Osteoblast (primary cell): ENCODE measurements around the gene STEAP3. TPM values are rescaled to one million over a fixed set of nuclear protein-coding genes. Genes with fewer than 3 reads are reported as not detected.

Experiments
- DNase-seq: peaks from one replicate; pipeline ENCODE4 v3.0.0; 2011; ENCODE audit warnings: low spot score, mixed read lengths; ENCODE audit not compliant: insufficient read length; ENCODE audit errors: missing footprints
- H2AFZ ChIP-seq: 2 replicates; pipeline ENCODE4 v1.6.0; 2011; ENCODE audit warnings: mild to moderate bottlenecking, low read length
- H3K27ac ChIP-seq: 2 replicates; pipeline ENCODE4 v1.5.1; 2011; ENCODE audit warnings: mild to moderate bottlenecking, low read depth, low read length, moderate library complexity
- H3K27me3 ChIP-seq: 2 replicates; pipeline ENCODE4 v1.6.0; 2012; ENCODE audit warnings: mild to moderate bottlenecking, control low read depth, inconsistent platforms, low read length, moderate library complexity; ENCODE audit not compliant: insufficient read depth
- H3K36me3 ChIP-seq: 2 replicates; pipeline ENCODE4 v1.5.1; 2011; ENCODE audit warnings: mild to moderate bottlenecking, low read length, control low read depth, moderate library complexity; ENCODE audit not compliant: insufficient read depth
- H3K4me1 ChIP-seq: 2 replicates; pipeline ENCODE4 v1.5.1; 2011; ENCODE audit warnings: mild to moderate bottlenecking, low read length, control low read depth, moderate library complexity; ENCODE audit not compliant: insufficient read depth
- H3K4me2 ChIP-seq: 2 replicates; pipeline ENCODE4 v1.6.0; 2011; ENCODE audit warnings: mild to moderate bottlenecking, low read length; ENCODE audit not compliant: insufficient read depth
- H3K4me3 ChIP-seq: fragments of 200-600 bp; sonication (generic); 3 replicates; pipeline ENCODE4 v1.5.1; 2012; ENCODE audit warnings: mild to moderate bottlenecking, low read length, inconsistent platforms; ENCODE audit not compliant: insufficient read depth
- H3K79me2 ChIP-seq: 2 replicates; pipeline ENCODE4 v1.6.0; 2012; ENCODE audit warnings: mild to moderate bottlenecking, low read length, control low read depth, inconsistent platforms; ENCODE audit not compliant: insufficient read depth
- H3K9me3 ChIP-seq: 2 replicates; pipeline ENCODE4 v1.5.1; 2011; ENCODE audit warnings: low read depth, low read length, control low read depth
- H4K20me1 ChIP-seq: 2 replicates; pipeline ENCODE4 v1.6.0; 2012; ENCODE audit warnings: mild to moderate bottlenecking, low read length, control low read depth; ENCODE audit not compliant: insufficient read depth
- total RNA-seq: library from RNA; depleted of rRNA; stranded (reverse); fragments of >200 nt; gene quantifications from 2 replicates; pipeline ENCODE4 v1.2.3, GENCODE V29; 2012
- TF ChIP-seq, protein P1 (sequence below): IDR thresholded peaks from 2 replicates; pipeline ENCODE4 v1.5.1; 2011; ENCODE audit warnings: mild to moderate bottlenecking, low read depth, low read length, moderate library complexity; ENCODE audit errors: extremely low read depth

Gene STEAP3
- total RNA-seq, 1 donor, result 40.9 TPM

DNA sequence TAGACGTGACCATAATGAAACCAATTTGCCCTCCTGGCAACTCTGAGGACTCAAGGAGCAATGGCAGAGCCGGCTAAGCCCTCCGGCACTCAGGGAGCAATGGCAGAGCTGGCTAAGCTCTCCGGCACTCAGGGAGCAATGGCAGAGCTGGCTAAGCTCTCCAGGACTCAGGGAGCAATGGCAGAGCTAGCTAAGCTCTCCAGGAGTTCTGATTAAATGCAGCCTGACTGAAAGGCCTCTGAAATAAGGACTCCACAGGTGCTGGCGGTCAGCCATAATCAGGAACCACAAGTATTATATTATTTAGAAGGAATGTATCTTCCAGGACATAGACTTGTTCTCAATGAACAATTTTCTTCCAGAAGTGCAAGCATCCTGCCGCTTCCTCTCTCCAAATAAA, 77.8 kb downstream of the STEAP3 start:
- Histone ChIP-seq H3K36me3 (no peaks in the 10 kb centered on the region), H3K4me1 (no peaks in the 10 kb centered on the region), H3K27me3 (no peaks in the 10 kb centered on the region), H3K4me2 (no peak overlapping the region), H2AFZ (no peak overlapping the region), H3K27ac (no peak overlapping the region), H3K79me2 (no peaks in the 10 kb centered on the region), H3K9me3 (no peaks in the 10 kb centered on the region), H4K20me1 (no peaks in the 10 kb centered on the region), H3K4me3 (no peak overlapping the region)
- DNase-seq, result no peak
- TF ChIP-seq, protein P1, sequence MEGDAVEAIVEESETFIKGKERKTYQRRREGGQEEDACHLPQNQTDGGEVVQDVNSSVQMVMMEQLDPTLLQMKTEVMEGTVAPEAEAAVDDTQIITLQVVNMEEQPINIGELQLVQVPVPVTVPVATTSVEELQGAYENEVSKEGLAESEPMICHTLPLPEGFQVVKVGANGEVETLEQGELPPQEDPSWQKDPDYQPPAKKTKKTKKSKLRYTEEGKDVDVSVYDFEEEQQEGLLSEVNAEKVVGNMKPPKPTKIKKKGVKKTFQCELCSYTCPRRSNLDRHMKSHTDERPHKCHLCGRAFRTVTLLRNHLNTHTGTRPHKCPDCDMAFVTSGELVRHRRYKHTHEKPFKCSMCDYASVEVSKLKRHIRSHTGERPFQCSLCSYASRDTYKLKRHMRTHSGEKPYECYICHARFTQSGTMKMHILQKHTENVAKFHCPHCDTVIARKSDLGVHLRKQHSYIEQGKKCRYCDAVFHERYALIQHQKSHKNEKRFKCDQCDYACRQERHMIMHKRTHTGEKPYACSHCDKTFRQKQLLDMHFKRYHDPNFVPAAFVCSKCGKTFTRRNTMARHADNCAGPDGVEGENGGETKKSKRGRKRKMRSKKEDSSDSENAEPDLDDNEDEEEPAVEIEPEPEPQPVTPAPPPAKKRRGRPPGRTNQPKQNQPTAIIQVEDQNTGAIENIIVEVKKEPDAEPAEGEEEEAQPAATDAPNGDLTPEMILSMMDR, result no peak

GRCh38 chr2:119304847-119305246, 81.2 kb downstream of the STEAP3 start:
- Histone ChIP-seq H3K27ac (no peak overlapping the region), H3K79me2 (no peaks in the 10 kb centered on the region)

GRCh38 chr2:119305497-119306195, 82.0 kb downstream of the STEAP3 start:
- DNase-seq, result no peak
- H3K79me2 ChIP-seq, result no peaks in the 10 kb centered on the region
- H3K27ac ChIP-seq, result no peak overlapping the region
- peak overlapping the region; percentile 72 for H2AFZ ChIP-seq
- H3K9me3 ChIP-seq, result no peaks in the 10 kb centered on the region
- H3K4me1 ChIP-seq, result no peaks in the 10 kb centered on the region
- no peaks in the 10 kb centered on the region for H3K36me3 ChIP-seq
- H3K4me3 ChIP-seq, result peak overlapping the region; percentile 64
- H4K20me1 ChIP-seq, result no peaks in the 10 kb centered on the region
- TF ChIP-seq, protein P1, result no peak
- no peaks in the 10 kb centered on the region for H3K27me3 ChIP-seq
- peak overlapping the region; percentile 84 for H3K4me2 ChIP-seq

More at GRCh38 chr2:119304847-119305246, 81.2 kb downstream of the STEAP3 start:
- H3K36me3 ChIP-seq, result no peaks in the 10 kb centered on the region
- H3K4me1 ChIP-seq, result no peaks in the 10 kb centered on the region
- no peaks in the 10 kb centered on the region for H4K20me1 ChIP-seq
- no peak overlapping the region for H3K4me2 ChIP-seq
- no peaks in the 10 kb centered on the region for H3K9me3 ChIP-seq
- no peak overlapping the region for H2AFZ ChIP-seq
- H3K4me3 ChIP-seq, result no peak overlapping the region
- TF ChIP-seq, protein P1, result no peak
- DNase-seq, result no peak
- H3K27me3 ChIP-seq, result no peaks in the 10 kb centered on the region

DNA sequence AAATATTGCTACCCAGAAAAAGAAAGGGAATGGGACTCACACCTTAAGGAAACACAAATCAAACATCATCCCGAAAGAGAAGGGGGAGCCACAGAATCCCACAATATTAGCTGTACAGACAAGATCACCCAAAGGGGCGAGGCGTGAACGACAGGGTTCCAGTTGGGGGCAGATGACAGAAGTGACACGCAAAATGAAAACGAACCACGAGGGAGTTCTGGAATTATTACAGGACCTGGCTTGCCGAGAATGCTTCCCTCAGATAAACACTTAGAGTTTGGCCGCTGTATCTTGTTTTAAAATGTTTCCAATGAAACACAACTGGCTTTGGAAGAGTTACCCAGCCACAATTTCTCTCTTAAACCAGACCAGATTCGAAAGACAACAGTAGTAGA, 82.6 kb downstream of the STEAP3 start:
- Histone ChIP-seq H3K79me2 (no peaks in the 10 kb centered on the region), H3K4me3 (peak overlapping the region; percentile 64), H3K27me3 (no peaks in the 10 kb centered on the region), H3K4me1 (no peaks in the 10 kb centered on the region), H2AFZ (peak overlapping the region; percentile 72), H3K27ac (no peak overlapping the region), H3K36me3 (no peaks in the 10 kb centered on the region), H3K9me3 (no peaks in the 10 kb centered on the region), H3K4me2 (peak overlapping the region; percentile 84), H4K20me1 (no peaks in the 10 kb centered on the region)
- DNase-seq, result no peak
- TF ChIP-seq, protein P1, result no peak
